SK-N-SH (cell line): ENCODE data around the gene FLT1. TPM values are rescaled to one million over a fixed set of nuclear protein-coding genes. Genes with fewer than 3 reads are reported as not detected.

Experiments used
- CTCF ChIA-PET: fragments of 300-600, 350-600 bp; formaldehyde crosslinking; extraction: SDS; loops from one replicate; lab custom pipeline; 2021; lab: Yijun Ruan, JAX
- POLR2A ChIA-PET: fragments of 350-600 bp; sonication (Branson Sonifier 250); formaldehyde crosslinking; extraction: SDS; loops from one replicate; lab custom pipeline; 2020; ENCODE audit warnings: antibody characterized with exemption, inconsistent platforms; lab: Yijun Ruan, JAX
- DNase-seq: peaks from one replicate; pipeline ENCODE4 v3.0.0; 2012
- H2AFZ ChIP-seq: fragments of 200-600 bp; sonication (generic); 2 replicates; pipeline ENCODE4 v1.8.1; 2016; ENCODE audit warnings: antibody characterized with exemption, mild to moderate bottlenecking, low read depth
- H3F3A ChIP-seq: fragments of 200-600 bp; sonication (generic); replicated peaks from 2 replicates; pipeline ENCODE3; 2016; ENCODE audit warnings: antibody characterized with exemption, mild to moderate bottlenecking; ENCODE audit not compliant: insufficient read depth
- H3K27ac ChIP-seq, 2 experiments: fragments of 200-500 bp in 1 of 2; fragments of 200-600 bp in 1 of 2; sonication (Bioruptor generic) in 1 of 2; sonication (generic), shearing (Covaris generic) in 1 of 2; 2 replicates each; pipeline versions ENCODE4 v1.5.1 to v1.6.1; 2014 to 2016; ENCODE audit warnings: low read depth in 2 of 2, inconsistent platforms in 1 of 2, low read length in 1 of 2, mild to moderate bottlenecking in 1 of 2, mixed read lengths in 1 of 2
- H3K27me3 ChIP-seq: fragments of 200-600 bp; sonication (generic), shearing (Covaris generic); 2 replicates; pipeline ENCODE4 v1.6.1; 2016; ENCODE audit warnings: mixed run types; ENCODE audit not compliant: insufficient read depth
- H3K36me3 ChIP-seq, 2 experiments: fragments of 200-500 bp in 1 of 2; fragments of 200-600 bp in 1 of 2; sonication (Bioruptor generic) in 1 of 2; sonication (generic) in 1 of 2; replicated peaks in 1 of 2; 2 replicates each; pipeline versions ENCODE3 to v1.5.1; 2014 to 2016; ENCODE audit warnings: low read length in 1 of 2, mild to moderate bottlenecking in 1 of 2; ENCODE audit not compliant: insufficient read depth in 2 of 2, control insufficient read depth in 1 of 2
- H3K4me1 ChIP-seq, 2 experiments: fragments of 200-500 bp in 1 of 2; fragments of 200-600 bp in 1 of 2; sonication (Bioruptor generic) in 1 of 2; sonication (generic), shearing (Covaris generic) in 1 of 2; 2 replicates each; pipeline versions ENCODE4 v1.5.1 to v1.6.1; 2014 to 2016; ENCODE audit warnings: low read depth in 1 of 2, low read length in 1 of 2, mixed run types in 1 of 2; ENCODE audit not compliant: insufficient read depth in 2 of 2, control insufficient read depth in 1 of 2
- H3K4me2 ChIP-seq: fragments of 200-600 bp; sonication (generic), shearing (Covaris generic); 2 replicates; pipeline ENCODE4 v1.6.1; 2017; ENCODE audit warnings: mixed run types
- H3K4me3 ChIP-seq, 2 experiments: fragments of 200-500 bp in 1 of 2; fragments of 200-600 bp in 1 of 2; sonication (Bioruptor generic) in 1 of 2; sonication (generic), shearing (Covaris generic) in 1 of 2; 2 replicates each; pipeline versions ENCODE4 v1.5.1 to v1.8.1; 2014 to 2016; ENCODE audit warnings: low read depth in 2 of 2, inconsistent platforms in 1 of 2, low read length in 1 of 2, mild to moderate bottlenecking in 1 of 2, mixed read lengths in 1 of 2, moderate library complexity in 1 of 2
- H3K79me2 ChIP-seq: fragments of 200-600 bp; sonication (generic); 2 replicates; pipeline ENCODE4 v1.8.1; 2017; ENCODE audit warnings: mild to moderate bottlenecking; ENCODE audit not compliant: insufficient read depth
- H3K9ac ChIP-seq: fragments of 200-600 bp; sonication (generic); 2 replicates; pipeline ENCODE4 v1.6.1; 2017; ENCODE audit warnings: mixed run types
- H3K9me2 ChIP-seq: fragments of 200-600 bp; sonication (generic); 2 replicates; pipeline ENCODE4 v1.6.1; 2017; ENCODE audit warnings: mixed run types
- H3K9me3 ChIP-seq: fragments of 200-600 bp; sonication (generic); 2 replicates; pipeline ENCODE4 v1.6.1; 2017; ENCODE audit warnings: mixed run types, mild to moderate bottlenecking, moderate library complexity
- H4K20me1 ChIP-seq: fragments of 200-600 bp; sonication (generic); 2 replicates; pipeline ENCODE4 v1.6.1; 2017; ENCODE audit warnings: mild to moderate bottlenecking, mixed run types; ENCODE audit not compliant: insufficient read depth
- ELF1 ChIP-seq: IDR thresholded peaks from 2 replicates; pipeline ENCODE4 v1.4.0; 2012
- FOSL2 ChIP-seq: IDR thresholded peaks from 2 replicates; pipeline ENCODE4 v1.4.0; 2012; ENCODE audit warnings: low read depth, mild to moderate bottlenecking, moderate library complexity, borderline replicate concordance
- FOXJ3 ChIP-seq: sonication (generic); formaldehyde crosslinking; IDR thresholded peaks from 2 replicates; pipeline ENCODE4 v1.5.1; 2020; ENCODE audit warnings: mild to moderate bottlenecking, missing genetic modification reagents
- GATA2 ChIP-seq: sonication (generic); formaldehyde crosslinking; IDR thresholded peaks from 2 replicates; pipeline ENCODE4 v1.5.0; 2020; ENCODE audit warnings: mild to moderate bottlenecking, missing genetic modification reagents
- MXI1 ChIP-seq: IDR thresholded peaks from 2 replicates; pipeline ENCODE4 v1.6.1; 2012; ENCODE audit warnings: mild to moderate bottlenecking, low read depth, low read length, improper control_type of control experiment
- NFIC ChIP-seq: IDR thresholded peaks from 2 replicates; pipeline ENCODE4 v1.4.0; 2012; ENCODE audit warnings: borderline replicate concordance
- NRF1 ChIP-seq: IDR thresholded peaks from 2 replicates; pipeline ENCODE4 v1.6.1; 2012; ENCODE audit warnings: low read depth, mild to moderate bottlenecking, low read length
- PBX3 ChIP-seq: IDR thresholded peaks from 2 replicates; pipeline ENCODE4; 2012
- REST ChIP-seq: IDR thresholded peaks from 2 replicates; pipeline ENCODE4 v1.6.1; 2012; ENCODE audit warnings: mild to moderate bottlenecking, low read depth, low read length, moderate library complexity
- RFX5 ChIP-seq: IDR thresholded peaks from 2 replicates; pipeline ENCODE4 v1.6.1; 2012; ENCODE audit warnings: mild to moderate bottlenecking, improper control_type of control experiment, low read length
- RXRA ChIP-seq: IDR thresholded peaks from 2 replicates; pipeline ENCODE4 v1.4.0; 2012; ENCODE audit warnings: low read depth, mild to moderate bottlenecking, borderline replicate concordance
- TAF1 ChIP-seq: IDR thresholded peaks from 2 replicates; pipeline ENCODE4 v1.6.1; 2012; ENCODE audit warnings: low read depth, mild to moderate bottlenecking, low read length, moderate library complexity, borderline replicate concordance
- TCF12 ChIP-seq: IDR thresholded peaks from 2 replicates; pipeline ENCODE4 v1.4.0; 2012
- USF2 ChIP-seq: fragments of 150-350 bp; IDR thresholded peaks from 2 replicates; pipeline ENCODE4 v1.6.1; 2017; ENCODE audit warnings: antibody characterized with exemption, low read length, low read depth, borderline replicate concordance
- YY1 ChIP-seq: IDR thresholded peaks from 2 replicates; pipeline ENCODE4 v1.4.0; 2012; ENCODE audit warnings: low read depth, mild to moderate bottlenecking
- WGBS: methylation state at CpG from one replicate; pipeline ENCODE4 v1.1.6; 2017; ENCODE audit warnings: low lambda C conversion rate; 5-methylcytosine and 5-hydroxymethylcytosine counted together
- polyA plus RNA-seq, 3 experiments: library from polyadenylated mRNA; depleted of rRNA; stranded (reverse); fragments of >200 nt; gene quantifications; 2 replicates each; pipeline ENCODE4 v1.2.3, GENCODE V29; 2012
- TF ChIP-seq, protein P1 (sequence below): IDR thresholded peaks from 2 replicates; pipeline ENCODE4 v1.4.0; 2012; ENCODE audit warnings: low read depth, borderline replicate concordance
- TF ChIP-seq, protein P2 (sequence below): fragments of 150-350 bp; IDR thresholded peaks from 2 replicates; pipeline ENCODE4 v1.6.1; 2016; ENCODE audit warnings: mild to moderate bottlenecking, low read depth, low read length
- TF ChIP-seq, protein P3 (sequence below): fragments of 200-600 bp; sonication (generic); IDR thresholded peaks from 2 replicates; pipeline ENCODE4 v1.6.1; 2017; ENCODE audit warnings: antibody characterized with exemption, mild to moderate bottlenecking, moderate library complexity

The FLT1 gene
- polyA plus RNA-seq, 1 of the 3 experiments (the other 2 are of a cell fraction), result 0.20 TPM

- Histone ChIP-seq H3K9me2 (no peaks in the 10 kb centered on the region), H3F3A (peaks cover 21% of the 10 kb centered on the region), H3K4me2 (no peak overlapping the region), H3K79me2 (no peaks in the 10 kb centered on the region), H3K36me3 (no peaks in the 10 kb centered on the region), H3K27me3 (no peaks in the 10 kb centered on the region), H4K20me1 (no peaks in the 10 kb centered on the region), H2AFZ (no peak overlapping the region), H3K9ac (no peak overlapping the region), H3K9me3 (no peaks in the 10 kb centered on the region), H3K27ac (no peak overlapping the region), H3K4me1 (peaks cover 3 to 33% of the 10 kb centered on the region in 2 experiments), H3K4me3 (no peak overlapping the region)
- POLR2A ChIA-PET, result no interaction called here
- no peak for DNase-seq
- 90% methylated on average over 2 of the region's 2 CpGs for WGBS
- CTCF ChIA-PET, result no interaction called here
- TF ChIP-seq, protein P1, sequence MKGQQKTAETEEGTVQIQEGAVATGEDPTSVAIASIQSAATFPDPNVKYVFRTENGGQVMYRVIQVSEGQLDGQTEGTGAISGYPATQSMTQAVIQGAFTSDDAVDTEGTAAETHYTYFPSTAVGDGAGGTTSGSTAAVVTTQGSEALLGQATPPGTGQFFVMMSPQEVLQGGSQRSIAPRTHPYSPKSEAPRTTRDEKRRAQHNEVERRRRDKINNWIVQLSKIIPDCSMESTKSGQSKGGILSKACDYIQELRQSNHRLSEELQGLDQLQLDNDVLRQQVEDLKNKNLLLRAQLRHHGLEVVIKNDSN, result no peak
These were observed 152.7 kb downstream of the FLT1 start for GRCh38 chr13:28342251-28342650.

GRCh38 chr13:28340272-28340793 is 154.6 kb downstream of the FLT1 start:
- H2AFZ ChIP-seq, result no peak overlapping the region
- peaks cover 3 to 28% of the 10 kb centered on the region in 2 experiments for H3K4me1 ChIP-seq
- H4K20me1 ChIP-seq, result no peaks in the 10 kb centered on the region
- CTCF ChIA-PET, result interaction anchor here (1.3 kb wide), 1 partner anchor 9 kb away, joined by 3 read pairs; no protein-coding TSS in a partner anchor
- peak overlapping the region in 1 of 2 experiments; percentile 74; a peak in 2 of 4 replicates for H3K27ac ChIP-seq
- no peaks in the 10 kb centered on the region for H3K36me3 ChIP-seq
- no peaks in the 10 kb centered on the region for H3K79me2 ChIP-seq
- DNase-seq, result no peak
- peaks cover 17% of the 10 kb centered on the region for H3F3A ChIP-seq
- no peak overlapping the region for H3K4me3 ChIP-seq
- H3K9ac ChIP-seq, result no peak overlapping the region
- no peaks in the 10 kb centered on the region for H3K9me3 ChIP-seq
- no peak overlapping the region for H3K4me2 ChIP-seq
- POLR2A ChIA-PET, result no interaction called here
- no peaks in the 10 kb centered on the region for H3K27me3 ChIP-seq
- no peaks in the 10 kb centered on the region for H3K9me2 ChIP-seq
- WGBS, result 39% methylated on average over 2 of the region's 2 CpGs
- TF ChIP-seq, protein P2, sequence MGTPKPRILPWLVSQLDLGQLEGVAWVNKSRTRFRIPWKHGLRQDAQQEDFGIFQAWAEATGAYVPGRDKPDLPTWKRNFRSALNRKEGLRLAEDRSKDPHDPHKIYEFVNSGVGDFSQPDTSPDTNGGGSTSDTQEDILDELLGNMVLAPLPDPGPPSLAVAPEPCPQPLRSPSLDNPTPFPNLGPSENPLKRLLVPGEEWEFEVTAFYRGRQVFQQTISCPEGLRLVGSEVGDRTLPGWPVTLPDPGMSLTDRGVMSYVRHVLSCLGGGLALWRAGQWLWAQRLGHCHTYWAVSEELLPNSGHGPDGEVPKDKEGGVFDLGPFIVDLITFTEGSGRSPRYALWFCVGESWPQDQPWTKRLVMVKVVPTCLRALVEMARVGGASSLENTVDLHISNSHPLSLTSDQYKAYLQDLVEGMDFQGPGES, result no peak
- TF ChIP-seq PBX3 (peak; percentile 56), FOXJ3 (CRISPR knock-in tag) (no peak), NRF1 (no peak), TCF12 (peak; percentile 86), GATA2 (CRISPR knock-in tag) (no peak), YY1 (no peak), FOSL2 (0 out of 2 replicates have a peak, but pooled peaks have one; percentile 4), NFIC (peak; percentile 61; the same call in 1 of the 2 replicates), RXRA (0 out of 2 replicates have a peak, but pooled peaks have one; percentile 13), RFX5 (no peak), REST (no peak), TAF1 (no peak), USF2 (no peak), MXI1 (no peak), ELF1 (no peak)
- TF ChIP-seq, protein P3, sequence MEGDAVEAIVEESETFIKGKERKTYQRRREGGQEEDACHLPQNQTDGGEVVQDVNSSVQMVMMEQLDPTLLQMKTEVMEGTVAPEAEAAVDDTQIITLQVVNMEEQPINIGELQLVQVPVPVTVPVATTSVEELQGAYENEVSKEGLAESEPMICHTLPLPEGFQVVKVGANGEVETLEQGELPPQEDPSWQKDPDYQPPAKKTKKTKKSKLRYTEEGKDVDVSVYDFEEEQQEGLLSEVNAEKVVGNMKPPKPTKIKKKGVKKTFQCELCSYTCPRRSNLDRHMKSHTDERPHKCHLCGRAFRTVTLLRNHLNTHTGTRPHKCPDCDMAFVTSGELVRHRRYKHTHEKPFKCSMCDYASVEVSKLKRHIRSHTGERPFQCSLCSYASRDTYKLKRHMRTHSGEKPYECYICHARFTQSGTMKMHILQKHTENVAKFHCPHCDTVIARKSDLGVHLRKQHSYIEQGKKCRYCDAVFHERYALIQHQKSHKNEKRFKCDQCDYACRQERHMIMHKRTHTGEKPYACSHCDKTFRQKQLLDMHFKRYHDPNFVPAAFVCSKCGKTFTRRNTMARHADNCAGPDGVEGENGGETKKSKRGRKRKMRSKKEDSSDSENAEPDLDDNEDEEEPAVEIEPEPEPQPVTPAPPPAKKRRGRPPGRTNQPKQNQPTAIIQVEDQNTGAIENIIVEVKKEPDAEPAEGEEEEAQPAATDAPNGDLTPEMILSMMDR, result no peak
